HG03045 (cell line): Measurements from ENCODE around the gene SLC8A1.

Experiments used
- ATAC-seq: cut with Tn5 transposase; IDR thresholded peaks from one replicate; pipeline ENCODE4 v1.9.1; 2021; ENCODE audit warnings: mild to moderate bottlenecking, moderate library complexity; ENCODE audit not compliant: unreplicated experiment

Gene SLC8A1

DNA sequence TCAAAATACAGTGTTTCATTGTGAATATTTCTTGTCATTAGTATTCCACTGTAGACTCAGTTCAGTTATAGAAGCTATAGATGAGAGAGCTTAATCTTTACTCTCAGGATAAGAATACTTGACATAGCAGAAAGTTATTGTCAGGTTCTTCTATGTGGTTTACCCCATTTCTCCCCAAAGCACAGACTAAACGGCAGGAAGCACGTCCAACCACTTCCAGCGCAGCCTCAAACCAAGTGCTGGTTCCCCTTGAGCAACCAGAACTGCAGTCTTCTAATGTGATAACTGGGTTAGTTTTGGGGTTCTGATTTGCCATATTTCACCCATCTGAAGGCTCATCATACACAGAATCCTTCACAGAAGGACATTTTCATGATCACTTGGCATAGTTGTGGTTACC lies 324.7 kb downstream of the SLC8A1 start:
- ATAC-seq = no peak

DNA sequence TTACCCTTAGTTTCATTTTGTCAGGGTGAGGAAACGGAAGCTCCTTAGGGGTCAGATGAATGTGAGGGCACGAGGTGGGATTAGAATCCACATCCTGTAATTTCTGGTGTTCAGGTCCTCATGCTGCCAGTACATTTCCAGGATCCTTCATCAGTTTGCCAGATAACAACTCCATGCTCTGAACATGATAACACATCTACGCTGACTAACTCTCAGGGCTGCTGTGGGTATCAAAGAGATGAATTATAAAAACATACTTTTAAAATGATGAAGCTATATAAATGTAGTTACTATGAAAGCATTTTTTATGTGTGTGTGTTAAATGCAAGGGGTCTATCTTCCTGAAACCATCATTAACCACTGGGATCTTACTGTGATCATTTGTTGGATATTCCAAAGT lies 325.9 kb downstream of the SLC8A1 start:
- no peak for ATAC-seq

DNA sequence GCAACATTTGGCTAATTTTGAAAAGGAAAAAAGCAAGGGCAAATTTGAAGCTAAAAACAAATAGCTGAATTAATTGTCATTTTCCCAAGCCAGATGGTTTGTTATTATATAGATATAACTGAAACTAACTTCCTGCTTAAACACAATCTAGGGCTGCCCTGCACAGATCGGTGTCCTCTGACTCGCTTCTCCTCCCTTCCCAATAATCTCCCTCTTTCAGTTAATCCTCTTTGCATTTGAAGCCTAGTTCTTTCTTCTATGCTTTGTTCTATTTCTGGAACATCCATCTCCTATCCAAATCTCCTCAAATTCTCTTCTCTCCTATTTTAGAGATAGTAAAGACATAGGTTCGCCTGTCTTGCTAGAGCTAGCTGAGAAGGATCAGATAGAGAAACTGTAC lies 328.1 kb downstream of the SLC8A1 start:
- no peak for ATAC-seq

DNA sequence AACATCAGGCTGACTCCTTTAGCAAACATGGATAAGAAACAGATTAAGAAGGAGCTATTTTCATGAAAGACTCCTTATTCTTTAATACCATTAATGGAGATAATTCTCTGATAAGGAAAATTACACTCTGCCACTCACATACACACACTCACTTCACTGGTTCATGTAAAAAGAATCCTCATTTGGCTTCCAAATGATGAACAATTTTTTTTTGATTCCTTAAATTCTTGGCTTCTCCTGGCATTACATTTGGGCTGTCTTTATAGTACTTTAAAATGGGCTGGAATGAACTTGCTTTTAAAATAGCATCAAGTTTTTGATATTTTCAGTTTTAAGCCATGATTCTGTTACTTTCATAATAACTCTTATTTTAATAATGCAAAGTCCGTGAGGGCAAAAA lies 328.6 kb downstream of the SLC8A1 start:
- no peak for ATAC-seq

DNA sequence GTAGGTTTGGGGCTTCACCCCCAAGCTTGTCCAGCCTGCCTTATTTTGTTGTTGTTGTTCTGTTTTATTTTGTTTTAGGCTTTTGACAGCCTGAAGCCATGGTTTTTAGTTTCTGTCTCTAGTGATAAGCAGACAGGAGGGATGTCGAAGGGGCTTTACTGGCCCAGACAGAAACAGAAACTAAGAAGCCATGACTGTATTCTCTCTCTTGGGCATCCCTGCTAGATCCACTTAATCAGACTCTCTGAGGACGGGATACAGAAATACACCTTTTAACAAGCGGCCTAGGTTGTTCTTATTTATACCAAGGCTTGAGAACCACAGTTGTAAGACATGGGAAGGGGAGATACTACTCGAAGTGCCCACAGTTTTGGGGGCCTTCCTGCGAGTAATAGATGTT lies 330.9 kb downstream of the SLC8A1 start:
- no peak for ATAC-seq

DNA sequence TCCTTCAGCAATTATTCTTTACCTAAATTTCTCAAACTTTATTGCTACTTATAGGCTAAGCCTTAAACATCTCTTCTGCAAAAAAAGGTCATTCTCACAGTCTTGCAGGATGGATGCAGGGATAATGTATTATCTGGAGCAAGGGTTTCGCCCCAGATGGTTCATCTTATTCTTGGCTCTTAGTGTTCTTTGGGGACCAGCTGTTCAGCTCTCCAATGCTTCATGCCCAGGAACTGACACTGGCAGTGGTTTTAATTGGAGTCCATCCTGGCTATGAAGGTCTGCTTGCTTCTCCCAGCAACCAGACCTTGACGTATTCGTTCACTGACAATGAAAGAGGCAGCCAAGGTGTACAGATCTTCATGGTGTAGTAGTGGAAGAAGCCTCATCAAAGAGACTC lies 331.9 kb downstream of the SLC8A1 start:
- ATAC-seq = no peak

DNA sequence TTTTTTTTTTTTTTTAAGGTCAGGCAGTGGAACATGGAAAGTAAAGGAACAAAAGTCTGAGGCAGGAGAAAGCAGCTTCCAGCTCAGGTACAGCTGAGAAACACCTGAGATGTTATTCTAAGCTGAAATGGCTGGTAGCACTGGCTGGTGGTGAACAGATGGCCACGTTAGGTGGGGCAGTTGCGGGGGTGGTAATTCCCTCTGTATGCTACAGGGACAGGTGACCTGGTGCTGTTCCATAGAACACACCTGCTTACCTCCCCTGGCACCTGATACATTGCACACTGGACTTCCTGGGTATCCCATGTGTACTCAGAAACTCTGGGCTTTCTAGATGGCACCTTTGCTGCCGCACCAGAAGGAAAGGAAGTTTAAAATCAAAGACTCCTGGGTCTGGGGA lies 333.3 kb downstream of the SLC8A1 start:
- no peak for ATAC-seq

DNA sequence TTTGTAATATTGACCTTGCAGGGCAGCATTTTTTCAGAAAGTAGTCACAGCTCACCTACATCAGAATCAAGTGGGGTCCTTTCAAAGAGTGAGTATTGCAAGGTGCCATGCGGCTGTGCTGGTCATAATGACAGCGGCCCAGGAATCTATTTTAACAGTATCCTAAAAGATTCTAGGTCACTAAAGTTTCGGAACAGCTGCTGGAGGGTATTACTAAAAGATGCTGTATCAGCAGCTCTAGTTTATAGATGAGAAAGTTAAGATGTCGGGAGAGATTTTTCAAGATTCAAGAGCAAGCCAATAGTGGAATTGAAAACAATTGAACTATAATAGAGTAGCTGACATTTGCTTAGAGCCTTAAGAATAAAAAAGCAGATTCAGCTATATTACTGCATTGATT lies 336.0 kb downstream of the SLC8A1 start:
- no peak for ATAC-seq

DNA sequence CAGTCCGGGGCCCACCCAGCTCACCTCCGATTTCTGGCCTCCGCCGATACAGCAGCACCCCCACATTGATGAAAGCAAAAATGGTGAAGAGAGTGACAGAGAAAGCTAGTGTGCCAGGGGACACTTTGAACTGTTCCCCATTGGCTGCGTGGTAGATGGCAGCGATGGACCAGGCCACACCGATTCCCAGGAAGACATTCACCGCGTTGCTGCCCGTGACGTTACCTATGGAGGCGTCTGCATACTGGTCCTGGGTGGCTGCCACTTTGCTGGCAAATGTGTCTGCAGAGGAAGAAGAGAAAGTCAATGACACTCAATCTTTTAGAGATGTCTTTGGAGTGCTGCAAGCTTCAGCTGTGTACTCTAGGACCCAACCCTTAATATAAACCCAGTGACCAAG lies 336.5 kb downstream of the SLC8A1 start:
- no peak for ATAC-seq

DNA sequence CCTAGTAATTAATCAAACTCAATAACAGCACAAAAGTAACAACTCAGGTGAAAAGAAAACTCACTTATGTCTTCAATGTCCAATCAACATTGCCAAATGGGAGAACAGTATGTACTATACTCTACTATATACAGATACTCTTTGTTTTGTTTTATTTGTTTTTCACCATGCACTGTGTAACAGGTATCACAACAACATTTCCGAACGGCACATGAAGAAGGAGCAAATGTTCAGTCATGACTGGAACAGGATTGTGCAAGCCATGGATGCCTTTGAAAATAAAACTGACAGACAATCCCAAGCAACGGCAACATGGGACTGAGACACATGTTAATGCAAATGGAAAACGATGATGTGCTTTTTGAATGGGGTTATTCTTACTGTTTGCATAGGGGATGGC lies 337.9 kb downstream of the SLC8A1 start:
- no peak for ATAC-seq

DNA sequence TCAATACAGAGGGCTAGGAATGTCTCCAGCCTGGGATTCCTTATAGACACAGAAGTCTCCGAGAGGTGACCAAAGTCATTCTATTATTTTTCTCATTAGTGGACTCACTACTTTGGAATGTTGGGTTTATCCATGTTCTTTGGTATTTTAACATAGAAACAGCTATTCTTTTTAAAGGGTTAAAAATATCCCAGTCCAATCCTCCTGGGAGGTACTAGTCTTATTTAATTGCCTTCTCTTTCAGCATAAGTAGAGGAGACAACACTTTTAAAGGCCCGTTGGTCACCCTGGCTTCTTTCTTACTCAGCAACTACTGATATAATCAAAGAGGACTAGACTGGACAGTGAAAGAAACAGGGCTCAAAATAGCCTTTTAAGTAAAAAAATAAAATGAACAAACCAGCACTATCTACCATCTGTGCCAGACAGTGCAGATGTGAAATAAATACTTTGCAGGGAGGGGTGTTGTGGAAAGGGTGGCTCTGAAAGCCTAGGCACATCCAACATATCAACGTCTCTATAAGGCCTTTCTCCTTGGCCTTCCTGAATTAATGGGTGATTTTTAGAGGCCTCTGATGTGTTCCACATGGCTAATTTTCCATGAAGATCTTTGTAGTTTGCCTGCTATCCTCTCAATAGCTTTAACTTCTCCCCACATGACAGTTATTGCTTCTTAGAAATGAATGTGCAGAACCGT lies 338.5 kb downstream of the SLC8A1 start:
- ATAC-seq = no peak

DNA sequence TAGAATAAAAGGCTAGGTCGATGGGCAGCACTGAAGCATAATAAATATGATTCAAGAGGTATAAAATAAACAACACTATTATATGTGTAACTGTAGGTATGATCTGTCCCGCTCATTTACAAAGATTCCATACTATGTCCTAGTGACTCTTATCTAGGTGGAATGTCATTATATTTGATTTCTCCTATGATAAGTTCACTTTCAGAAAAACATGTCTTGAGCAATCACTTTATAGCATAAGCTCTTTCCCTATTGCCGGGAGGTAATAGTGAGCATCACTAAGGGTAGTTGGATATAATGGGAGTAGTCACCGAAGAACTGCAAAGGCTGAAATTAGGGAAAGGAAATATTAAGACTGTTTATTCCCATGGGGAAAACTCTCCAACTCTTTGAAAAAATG lies 342.5 kb downstream of the SLC8A1 start:
- ATAC-seq = no peak

DNA sequence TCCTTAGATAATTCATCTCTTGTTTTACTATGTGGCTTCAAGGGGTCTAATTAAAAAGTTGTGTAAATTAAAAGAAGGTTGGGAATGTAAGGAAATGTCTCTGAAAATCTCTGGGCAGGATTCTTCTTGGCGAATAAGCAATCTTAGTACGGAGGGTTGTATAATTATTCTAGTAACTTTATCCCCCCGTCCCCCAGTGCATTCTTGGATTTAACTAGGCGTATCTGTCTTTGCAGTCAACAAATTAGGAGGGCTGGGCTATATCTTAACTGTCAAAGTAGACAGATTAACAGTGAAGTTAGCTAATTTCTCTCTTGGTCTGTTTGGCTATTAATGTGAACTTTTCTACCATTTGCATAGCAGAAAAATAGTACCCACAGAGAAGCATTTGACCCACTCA lies 343.0 kb downstream of the SLC8A1 start:
- no peak for ATAC-seq

DNA sequence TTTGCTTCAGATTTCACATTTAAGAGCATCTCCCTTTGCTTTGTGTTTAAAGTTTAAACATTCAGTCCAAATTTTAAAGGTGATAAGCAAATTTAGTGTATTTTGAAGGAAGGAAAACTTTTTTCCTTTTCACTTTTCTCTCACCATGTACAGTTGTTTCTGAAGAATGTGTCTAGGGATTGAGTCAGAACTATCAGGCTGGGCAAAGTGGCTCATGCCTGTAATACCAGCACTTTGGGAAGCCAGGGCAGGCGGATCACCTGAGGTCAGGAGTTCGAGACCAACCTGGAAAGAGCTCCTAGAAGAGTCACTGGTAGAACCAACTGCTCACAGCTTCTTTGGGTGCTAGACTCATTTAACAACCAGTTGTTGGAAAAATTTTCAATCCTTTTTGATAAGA lies 345.8 kb downstream of the SLC8A1 start:
- no peak for ATAC-seq

DNA sequence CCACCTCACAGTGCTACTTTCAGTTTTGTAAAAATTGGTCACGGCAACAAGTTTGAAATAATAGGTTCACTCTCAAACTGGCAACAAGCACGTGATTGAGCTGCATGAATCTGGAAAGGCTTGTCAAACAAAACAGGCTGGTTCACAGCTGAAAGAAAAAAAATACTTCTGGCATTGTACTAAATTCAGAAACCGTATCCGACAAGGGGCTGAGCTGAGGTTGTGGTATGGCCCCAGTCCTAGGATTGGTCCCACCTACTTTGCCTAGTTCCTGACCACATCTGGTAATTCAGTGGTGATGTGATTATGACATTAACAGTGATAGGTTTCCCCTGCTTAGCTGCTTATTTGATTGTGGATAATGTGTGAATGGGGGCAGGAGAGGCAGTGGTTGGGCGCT lies 346.3 kb downstream of the SLC8A1 start:
- ATAC-seq = no peak

DNA sequence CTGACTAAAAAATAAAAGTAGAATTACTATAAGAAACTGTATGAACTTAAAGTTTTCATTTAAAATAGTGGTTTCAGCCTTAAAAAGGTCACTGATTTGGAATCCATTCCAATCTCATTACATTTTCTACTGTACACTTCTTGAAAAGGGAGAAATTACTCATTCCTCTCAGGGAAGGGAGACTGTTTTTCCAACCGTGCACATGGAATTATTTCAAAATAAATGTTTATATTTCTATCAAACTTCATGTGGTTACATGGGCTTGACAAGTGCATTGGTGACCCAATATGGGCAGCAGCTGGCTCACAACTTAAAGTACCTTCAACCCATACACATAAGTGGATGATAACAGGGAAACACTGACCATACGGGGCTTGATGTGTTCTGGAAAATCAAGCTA lies 348.3 kb downstream of the SLC8A1 start:
- ATAC-seq = no peak

DNA sequence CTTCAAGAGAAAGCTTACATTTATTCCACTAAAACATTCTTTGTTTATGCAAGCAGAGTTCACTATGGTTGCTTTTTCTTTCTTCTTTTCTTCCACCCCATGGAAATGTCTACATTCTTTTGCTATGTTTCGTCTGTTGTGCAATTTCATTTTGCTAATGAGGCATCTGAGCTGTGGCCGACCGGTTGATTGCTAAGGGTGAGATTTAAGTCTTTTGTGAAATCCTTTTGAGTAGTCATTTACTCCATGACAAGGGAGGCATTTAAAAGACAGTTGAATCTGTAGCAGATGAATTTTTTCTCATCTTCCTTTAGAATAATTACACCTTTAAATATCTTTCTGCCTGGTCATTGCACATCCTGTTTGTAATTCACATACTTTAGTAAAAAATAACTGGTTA lies 348.7 kb downstream of the SLC8A1 start:
- ATAC-seq = no peak

DNA sequence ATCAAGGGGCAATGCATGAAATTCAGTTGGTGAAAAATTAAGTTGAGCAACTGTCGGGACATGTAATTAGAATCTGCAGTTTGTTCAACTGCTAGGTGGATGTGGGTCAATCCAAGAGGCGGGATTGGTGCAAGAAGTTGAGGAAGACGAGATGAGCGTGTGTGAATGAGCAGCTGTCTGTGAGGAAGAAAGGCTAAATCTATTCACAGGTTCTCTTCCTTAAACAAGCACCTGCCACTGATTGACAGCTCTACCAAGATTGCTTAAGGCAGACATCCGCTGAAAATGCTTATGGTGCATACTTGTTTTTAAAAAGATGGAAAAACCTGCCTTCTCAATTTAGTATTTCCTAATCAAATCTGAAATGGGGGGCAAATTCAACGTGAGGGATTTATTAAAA lies 349.4 kb downstream of the SLC8A1 start:
- no peak for ATAC-seq

DNA sequence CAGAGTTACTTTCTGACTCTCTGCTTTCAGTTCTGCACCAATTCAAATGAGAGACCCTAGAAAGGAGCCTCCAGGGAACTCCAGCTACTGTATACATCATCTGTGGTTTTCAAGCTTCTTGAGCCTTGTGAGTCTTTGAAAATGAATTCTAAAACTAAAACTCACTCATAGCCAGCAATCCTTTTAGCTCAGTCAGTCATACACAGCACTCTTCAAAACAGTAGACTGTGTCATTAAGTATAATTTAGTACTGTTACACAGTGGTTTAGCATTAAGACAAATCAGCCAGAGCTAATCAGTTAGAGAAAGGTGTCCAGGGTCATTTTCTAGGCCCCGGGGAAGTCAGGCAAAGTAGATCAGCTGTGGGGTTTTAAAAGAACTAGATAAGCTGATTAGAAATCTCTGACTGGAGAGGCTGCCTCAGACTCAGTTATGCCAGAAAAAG lies 350.7 kb downstream of the SLC8A1 start:
- ATAC-seq = no peak

DNA sequence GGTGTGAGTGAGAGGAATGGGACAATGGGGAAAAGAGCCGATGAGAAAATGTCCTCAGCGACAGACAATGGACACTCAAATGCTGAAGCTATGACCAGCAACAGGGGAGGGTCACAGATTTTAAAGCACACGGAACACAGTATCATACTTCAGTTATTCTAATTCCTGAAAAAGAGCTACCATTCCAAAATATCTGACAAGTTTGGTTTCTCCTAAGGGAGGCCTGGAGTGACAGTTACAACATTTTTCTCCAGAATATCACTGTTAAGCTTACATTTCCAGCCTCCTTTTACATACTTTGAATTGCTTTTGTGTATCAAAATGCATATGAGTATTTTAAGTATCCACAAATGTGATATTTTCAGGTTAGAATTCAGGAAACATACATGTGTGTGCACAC lies 351.2 kb downstream of the SLC8A1 start:
- no peak for ATAC-seq

DNA sequence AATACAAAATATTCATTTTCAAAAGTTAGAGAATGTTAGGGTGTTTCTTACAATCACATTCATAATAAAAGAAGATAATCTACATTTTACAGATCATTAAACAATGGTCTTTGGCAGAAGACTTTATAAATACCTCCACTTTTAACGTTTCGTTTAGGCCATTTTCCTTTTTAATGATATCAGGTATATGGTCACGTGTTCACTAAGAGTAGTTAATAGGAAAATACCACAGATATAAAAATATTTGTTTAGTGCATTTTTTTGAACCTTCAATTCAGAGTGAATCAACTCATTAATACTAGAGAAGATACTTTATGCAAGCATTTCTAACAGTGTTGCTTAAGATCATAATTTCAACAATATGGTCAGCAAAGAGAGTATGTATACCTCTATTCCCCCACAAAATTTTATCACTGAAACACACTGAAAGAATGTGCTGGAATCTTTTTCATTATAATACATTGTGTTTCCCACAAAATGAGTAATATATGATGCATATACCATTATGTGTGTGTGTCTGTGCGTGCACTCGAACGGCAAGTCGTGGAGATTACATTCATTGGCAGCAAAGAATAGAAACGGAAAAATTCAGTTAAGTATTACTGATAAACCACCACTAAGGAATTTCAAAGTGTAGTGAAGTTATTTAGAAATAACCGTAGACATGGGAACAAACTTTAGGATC lies 353.0 kb downstream of the SLC8A1 start:
- ATAC-seq = no peak

DNA sequence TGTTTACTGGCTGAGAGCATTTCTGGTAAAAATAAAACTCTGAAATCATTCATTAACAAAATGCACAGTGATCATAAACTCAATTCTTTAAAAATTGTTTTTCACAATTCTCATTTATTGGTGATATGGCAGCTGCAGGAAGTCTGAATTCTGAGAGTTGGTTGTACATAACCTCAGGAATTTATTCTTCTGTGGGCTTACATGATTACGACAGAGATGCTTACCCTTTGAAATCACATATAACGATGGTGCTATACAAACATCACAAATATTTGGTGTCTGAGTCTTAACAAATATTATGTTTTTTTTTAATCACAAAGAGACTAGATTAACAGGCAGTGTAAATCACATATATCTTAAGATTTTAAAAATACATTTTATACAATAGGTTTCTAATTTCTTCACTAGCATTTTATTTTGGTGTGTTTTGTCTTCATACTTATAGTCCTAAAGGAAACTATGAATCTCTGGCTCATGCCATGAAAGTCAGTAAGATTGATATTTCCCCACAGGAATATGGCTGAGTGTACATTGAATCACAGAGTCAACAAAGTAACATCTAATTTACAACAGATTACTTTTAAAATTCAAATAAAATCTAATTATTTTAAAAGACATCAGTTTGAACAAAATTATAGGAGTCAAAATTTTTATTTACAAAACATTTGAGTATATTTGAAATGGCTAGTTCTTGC lies 354.1 kb downstream of the SLC8A1 start:
- no peak for ATAC-seq
